ENCODE measurements around the gene SDF2.

- TF ChIP-seq CTCF (IDR thresholded peaks at IDR 0.05) (no peak), POLR2A (IDR thresholded peaks at IDR 0.05) (no peak)
These were observed 42.6 kb upstream of the SDF2 start for GRCh38 chr17:28704219-28704858.

Measured in right lobe of liver (tissue), 4 donors.